HepG2 (cell line): ENCODE measurements around the gene ITPRIPL1. TPM values are rescaled to one million over a fixed set of nuclear protein-coding genes. Genes with fewer than 3 reads are reported as not detected.
A peak's percentile ranks its signal among the peaks of the same experiment; 100 is the strongest.

Source experiments
- CAMTA2 ChIP-seq: sonication (generic); formaldehyde crosslinking; IDR thresholded peaks from 2 replicates; pipeline ENCODE4 v1.4.0; 2020; ENCODE audit warnings: mild to moderate bottlenecking, missing genetic modification reagents, borderline replicate concordance
- LRRFIP1 ChIP-seq: sonication (generic); formaldehyde crosslinking; conservative IDR thresholded peaks from 2 replicates; pipeline ENCODE4 v1.4.0; 2020; ENCODE audit warnings: missing genetic modification reagents
- REST ChIP-seq, 2 experiments: IDR thresholded peaks; 2 replicates each; pipeline ENCODE4 v1.6.1; 2011 to 2012; ENCODE audit warnings: low read length in 2 of 2, borderline replicate concordance in 1 of 2, low read depth in 1 of 2, mild to moderate bottlenecking in 1 of 2, moderate library complexity in 1 of 2
- SATB2 ChIP-seq: sonication (generic); formaldehyde crosslinking; IDR thresholded peaks from 2 replicates; pipeline ENCODE4 v1.5.0; 2020; ENCODE audit warnings: missing genetic modification reagents
- TFE3 ChIP-seq: IDR thresholded peaks from 2 replicates; pipeline ENCODE4 v1.6.1; 2016
- ZNF275 ChIP-seq: sonication (generic); formaldehyde crosslinking; IDR thresholded peaks from 2 replicates; pipeline ENCODE4 v1.8.0; 2022; ENCODE audit warnings: missing genetic modification reagents, mild to moderate bottlenecking, inconsistent platforms, borderline replicate concordance
- ZNF407 ChIP-seq: sonication (generic); formaldehyde crosslinking; IDR thresholded peaks from one replicate; pipeline ENCODE4 v1.5.1; 2020; ENCODE audit warnings: mild to moderate bottlenecking, missing genetic modification reagents; ENCODE audit errors: not compliant biosample characterization
- ZNF773 ChIP-seq: sonication (generic); formaldehyde crosslinking; IDR thresholded peaks from 2 replicates; pipeline ENCODE4 v1.4.0; 2020; ENCODE audit warnings: missing genetic modification reagents, borderline replicate concordance
- ZNF776 ChIP-seq: sonication (generic); formaldehyde crosslinking; IDR thresholded peaks from 2 replicates; pipeline ENCODE4 v1.4.0; 2020; ENCODE audit warnings: mild to moderate bottlenecking, missing genetic modification reagents
- polyA plus RNA-seq, 8 experiments: library from polyadenylated mRNA; depleted of rRNA in 3 of 8; stranded (reverse) in 7 of 8; unstranded in 1 of 8; fragments of >200 nt; fragmentation: Illumina TruSeq in 4 of 8; extraction: Trizol in 4 of 8; gene quantifications; 2 replicates each; pipeline versions ENCODE4 v1.2.1 to v1.2.3, GENCODE V29; 2011 to 2016; ENCODE audit warnings: low read depth in 4 of 8, missing spikeins in 1 of 8, mixed read lengths in 1 of 8; ENCODE audit not compliant: insufficient read depth in 1 of 8
- total RNA-seq, 5 experiments: library from RNA; depleted of rRNA; stranded (reverse); fragments of >200 nt; fragmentation: Illumina TruSeq; extraction: Trizol; gene quantifications; 2 replicates each; pipeline ENCODE4 v1.2.3, GENCODE V29; 2016; ENCODE audit warnings: low read depth in 1 of 5

ITPRIPL1 gene
- total and polyA plus RNA-seq, 2 of the 13 experiments (the other 11 are each of a cell fraction or from before 2014, with no cell fraction given): 4.3 to 11.7 TPM

- no peak for TF ChIP-seq LRRFIP1 (CRISPR knock-in tag)
- TF ChIP-seq REST (IDR thresholded peaks at IDR 0.05; ENCODE audit: borderline replicate concordance in 1 of 2, low read depth in 1 of 2, low read length in 2 of 2): 0 out of 4 replicates have a peak, but pooled peaks of 1 of the 2 experiments have one; percentile 24
- TF ChIP-seq ZNF275: no peak
- no peak; the same call in 1 of the 2 replicates for TF ChIP-seq ZNF773 (CRISPR knock-in tag)
- TF ChIP-seq SATB2 (CRISPR knock-in tag): no peak
- 0 out of 2 replicates have a peak, but pooled peaks have one; percentile 8 for TF ChIP-seq TFE3
- peak; percentile 76 for TF ChIP-seq CAMTA2 (CRISPR knock-in tag)
- TF ChIP-seq ZNF407: peak; percentile 47
- TF ChIP-seq ZNF776: peak; percentile 34; the same call in 1 of the 2 replicates
Measured at GRCh38 chr2:96325041-96325883, at the start of gene ITPRIPL1 (continued).
